Glomerular visceral epithelial cell (primary cell): ENCODE data around the gene CXCR5.
A peak's percentile ranks its signal among the peaks of the same experiment; 100 is the strongest.

Source experiments
- DNase-seq: peaks from one replicate; pipeline ENCODE4 v3.0.0-alpha.2; 2016; ENCODE audit errors: extremely low spot score

CXCR5 gene

GRCh38 chr11:118898400-118899295, 15.0 kb downstream of the CXCR5 start:
- no peak for DNase-seq

- no peak for DNase-seq
Measured at GRCh38 chr11:118899296-118899688, 15.6 kb downstream of the CXCR5 start.

- DNase-seq, result no peak
Measured at GRCh38 chr11:118899706-118900360, 16.1 kb downstream of the CXCR5 start.

GRCh38 chr11:118900535-118901384, 17.1 kb downstream of the CXCR5 start:
- DNase-seq, result no peak

- no peak for DNase-seq
Measured at GRCh38 chr11:118901494-118902335, 18.0 kb downstream of the CXCR5 start.

GRCh38 chr11:118902336-118903203, 18.9 kb downstream of the CXCR5 start:
- no peak for DNase-seq

- DNase-seq, result no peak
Measured at GRCh38 chr11:118903204-118904015, 19.7 kb downstream of the CXCR5 start.

GRCh38 chr11:118907051-118908042, 23.7 kb downstream of the CXCR5 start:
- peak; percentile 82 for DNase-seq

GRCh38 chr11:118908264-118908663, 24.6 kb downstream of the CXCR5 start:
- no peak for DNase-seq

- DNase-seq, result peak; percentile 81
Measured at GRCh38 chr11:118908901-118909618, 25.4 kb downstream of the CXCR5 start.

- no peak for DNase-seq
Measured at GRCh38 chr11:118909619-118910308, 26.1 kb downstream of the CXCR5 start.

GRCh38 chr11:118910309-118911112, 26.8 kb downstream of the CXCR5 start:
- peak; percentile 93 for DNase-seq

- peak; percentile 69 for DNase-seq
Measured at GRCh38 chr11:118911113-118911879, 27.6 kb downstream of the CXCR5 start.

- DNase-seq, result peak; percentile 90
Measured at GRCh38 chr11:118911880-118912741, 28.4 kb downstream of the CXCR5 start.
